Activated CD8-positive, alpha-beta memory T cell treated with anti-CD3 and anti-CD28 coated beads, Interleukin-2, amount 50 U/mL, for 4 hours (primary cell): ENCODE results near the gene KLHDC9.

Experiments used
- DNase-seq: peaks from one replicate; pipeline ENCODE4 v3.0.0-alpha.2; 2020

KLHDC9 gene

GRCh38 chr1:161133220-161133740 is 35.1 kb downstream of the KLHDC9 start:
- DNase-seq, result no peak

DNA sequence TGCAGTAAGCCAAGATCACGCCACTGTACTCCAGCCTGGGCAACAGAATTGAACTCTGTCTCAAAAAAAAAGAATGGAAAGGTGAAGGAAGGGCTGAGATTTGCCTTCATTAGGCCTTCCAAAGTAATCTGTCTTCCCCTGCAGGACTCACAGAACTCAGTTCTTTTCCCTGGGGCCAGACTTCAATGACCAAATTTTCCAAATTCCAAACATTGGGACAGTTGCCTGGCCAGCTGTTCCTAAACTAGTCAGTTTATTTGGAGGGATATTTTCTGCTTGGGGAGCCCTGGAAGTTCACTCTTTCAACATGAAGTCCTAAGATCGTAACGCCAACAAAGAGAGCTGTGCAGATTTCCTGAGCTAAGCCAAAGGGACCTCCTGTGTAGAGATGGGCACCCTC is 39.7 kb downstream of the KLHDC9 start:
- DNase-seq, result no peak

DNA sequence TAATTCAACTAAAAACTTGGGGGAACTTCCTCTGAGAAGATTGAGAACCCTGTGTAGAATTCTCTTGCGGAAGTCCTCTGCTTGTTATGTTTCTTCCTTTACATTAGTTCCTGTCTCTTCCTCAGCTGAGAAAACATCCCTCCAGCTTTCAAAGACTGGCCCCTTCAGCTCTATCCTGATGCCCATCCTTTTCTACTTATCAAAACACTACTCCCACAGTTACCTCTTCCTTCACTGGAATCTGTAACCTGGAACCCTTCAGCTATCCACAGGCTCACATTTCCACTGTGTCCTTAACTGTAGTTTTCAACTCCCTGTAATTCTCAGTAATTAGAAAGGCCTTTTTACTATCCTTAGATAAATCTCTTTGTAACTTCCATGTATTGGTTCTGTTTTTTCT is 40.3 kb downstream of the KLHDC9 start:
- DNase-seq, result no peak

GRCh38 chr1:161139766-161140165 is 41.6 kb downstream of the KLHDC9 start:
- DNase-seq, result peak; percentile 45

DNA sequence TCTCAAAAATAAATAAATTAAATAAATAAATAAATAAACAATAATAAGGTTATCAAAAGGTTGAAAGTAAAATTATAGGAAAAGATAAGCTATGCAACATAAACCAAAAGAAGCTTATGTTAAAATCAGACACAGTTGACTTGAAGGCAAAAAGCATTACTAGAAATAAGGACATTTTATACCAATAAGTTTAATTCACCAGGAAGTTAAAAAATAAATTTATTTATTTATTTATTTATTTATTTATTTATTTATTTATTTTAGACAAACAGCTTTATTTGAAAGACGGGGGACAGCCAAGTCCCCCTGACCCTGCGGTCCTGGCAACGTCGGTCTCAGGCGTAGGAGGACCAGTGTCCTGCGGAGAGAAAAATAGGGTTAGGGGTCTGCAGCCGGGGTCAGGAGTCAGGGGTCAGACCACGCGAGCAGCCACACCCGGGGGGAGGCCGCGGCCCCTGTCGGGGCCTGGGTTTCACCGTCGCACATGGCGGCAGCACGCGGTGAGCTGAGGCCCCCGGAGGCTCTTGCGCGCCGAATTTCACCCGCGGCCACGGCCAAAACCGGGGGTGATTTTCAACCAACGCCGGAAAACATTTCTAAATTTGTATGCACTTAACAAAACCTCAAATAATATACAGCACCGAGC is 42.7 kb downstream of the KLHDC9 start:
- DNase-seq, result no peak

DNA sequence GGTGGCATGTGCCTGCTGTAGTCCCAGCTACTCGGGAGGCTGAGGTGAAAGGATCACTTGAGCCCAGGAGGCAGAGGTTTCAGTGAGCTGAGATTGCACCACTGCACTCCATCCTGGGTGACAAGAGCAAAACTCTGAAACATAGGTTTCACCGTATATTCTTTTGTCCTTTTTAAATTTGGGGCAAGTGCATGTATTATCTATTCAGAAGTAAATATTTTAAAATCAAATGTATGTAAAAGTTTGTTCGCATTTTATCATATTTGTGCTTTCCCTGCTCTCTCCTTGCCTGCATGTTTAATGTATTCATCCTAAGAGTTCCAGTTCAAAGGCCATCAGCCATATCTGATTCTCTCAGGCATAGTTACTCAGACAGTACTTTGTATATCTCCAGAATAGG is 47.7 kb downstream of the KLHDC9 start:
- no peak for DNase-seq
